GM18517 (cell line): ENCODE measurements around the gene MARCHF2.

ENCODE experiments used
- ATAC-seq: cut with Tn5 transposase; IDR thresholded peaks from one replicate; pipeline ENCODE4 v1.9.1; 2021; ENCODE audit warnings: mild to moderate bottlenecking, moderate library complexity; ENCODE audit not compliant: unreplicated experiment

The MARCHF2 gene

DNA sequence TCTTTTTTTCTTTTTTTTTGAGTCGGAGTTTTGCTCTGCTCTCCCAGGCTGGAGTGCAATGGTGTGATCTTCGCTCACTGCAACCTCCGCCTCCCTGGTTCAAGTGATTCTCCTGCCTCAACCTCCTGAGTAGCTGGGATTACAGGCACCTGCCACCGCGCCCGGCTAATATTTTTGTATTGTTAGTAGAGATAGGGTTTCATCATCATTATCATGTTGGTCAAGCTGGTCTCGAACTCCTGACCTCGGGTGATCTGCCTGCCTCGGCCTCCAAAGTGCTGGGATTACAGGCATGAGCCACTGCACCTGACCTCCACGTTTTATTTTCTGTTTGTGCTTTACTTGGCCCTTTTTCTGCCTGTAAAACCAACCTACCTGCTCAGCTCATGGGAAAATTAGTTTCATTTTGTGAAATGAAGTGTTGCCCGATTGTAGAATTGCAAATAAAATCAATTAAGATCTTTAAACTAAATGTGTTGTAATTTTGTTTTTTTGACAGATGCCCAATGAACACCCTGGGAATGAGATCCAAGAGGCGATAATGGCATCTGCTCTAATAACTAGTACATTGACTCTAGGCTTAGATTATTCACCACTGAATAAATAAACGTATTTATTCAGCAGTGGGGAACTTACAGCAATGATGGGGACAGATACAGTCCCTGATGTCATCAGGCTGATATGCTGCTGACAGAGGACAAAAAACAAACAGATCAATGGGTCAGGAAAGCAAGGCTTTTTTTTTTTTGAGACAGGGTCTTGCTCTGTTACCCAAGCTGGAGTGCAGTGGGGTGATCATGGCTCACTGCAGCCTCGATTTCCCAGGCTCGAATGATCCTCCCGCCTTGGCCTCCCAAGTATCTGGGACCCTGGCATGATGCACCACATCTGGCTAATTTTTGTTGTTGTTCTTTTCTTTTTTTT lies 25.2 kb upstream of the MARCHF2 start:
- ATAC-seq = no peak

DNA sequence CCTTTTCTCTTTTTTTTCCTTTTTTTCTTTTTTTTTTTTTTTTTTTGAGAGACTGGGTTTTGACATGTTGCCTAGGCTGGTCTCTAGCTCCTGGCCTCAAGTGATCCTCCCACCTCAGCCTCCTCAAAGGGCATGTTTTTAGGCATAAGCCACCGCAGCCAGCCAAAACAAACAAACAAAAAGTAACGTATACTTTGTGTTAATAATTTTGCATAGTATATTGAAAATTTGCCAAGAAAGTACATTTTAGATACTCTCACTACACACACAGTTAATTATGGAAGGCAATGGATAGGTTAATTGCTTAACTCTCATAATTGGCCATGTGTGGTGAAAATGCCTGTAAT lies 24.5 kb upstream of the MARCHF2 start:
- no peak for ATAC-seq

DNA sequence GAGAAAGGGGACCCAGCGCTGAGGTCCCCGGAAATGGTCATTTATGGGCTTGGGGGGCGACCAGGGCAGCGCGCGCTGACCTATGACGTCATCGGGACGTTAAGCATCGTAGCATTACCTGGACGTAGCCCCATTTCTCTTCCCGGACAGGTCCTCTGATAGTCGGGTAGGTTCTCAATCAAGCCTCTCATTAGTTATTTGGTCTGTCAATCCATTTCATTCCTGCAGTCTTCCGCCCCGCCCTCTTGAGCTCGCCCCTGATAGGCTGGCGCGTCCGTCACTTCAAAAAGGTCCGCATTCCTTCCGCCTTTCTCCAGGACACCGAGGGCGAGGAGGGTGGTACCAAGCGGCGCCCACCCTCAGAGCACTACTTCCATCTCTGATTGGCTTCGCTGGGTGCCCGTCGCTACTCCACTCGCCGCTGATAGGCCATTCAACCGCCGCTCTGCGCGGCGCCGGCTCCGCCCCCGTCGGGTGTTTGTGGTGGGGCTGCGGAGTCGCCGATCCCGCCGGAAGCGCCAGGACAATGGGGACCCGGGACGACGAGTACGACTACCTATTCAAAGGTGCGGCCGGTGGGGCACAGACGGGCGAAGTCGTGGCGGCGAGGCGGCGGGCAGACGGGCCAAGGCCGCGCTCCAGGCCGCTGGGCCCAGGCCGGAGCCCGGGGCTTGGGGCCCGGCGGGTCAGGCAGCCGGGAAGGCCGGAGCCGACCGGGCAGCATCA lies 23.1 kb upstream of the MARCHF2 start, which contains the start of gene RAB11B:
RAB11B (plus strand) TSS at position 470 of the 726 bp plus-strand sequence; CDS start at position 527, 57 bp downstream.
- peak; percentile 97 for ATAC-seq

DNA sequence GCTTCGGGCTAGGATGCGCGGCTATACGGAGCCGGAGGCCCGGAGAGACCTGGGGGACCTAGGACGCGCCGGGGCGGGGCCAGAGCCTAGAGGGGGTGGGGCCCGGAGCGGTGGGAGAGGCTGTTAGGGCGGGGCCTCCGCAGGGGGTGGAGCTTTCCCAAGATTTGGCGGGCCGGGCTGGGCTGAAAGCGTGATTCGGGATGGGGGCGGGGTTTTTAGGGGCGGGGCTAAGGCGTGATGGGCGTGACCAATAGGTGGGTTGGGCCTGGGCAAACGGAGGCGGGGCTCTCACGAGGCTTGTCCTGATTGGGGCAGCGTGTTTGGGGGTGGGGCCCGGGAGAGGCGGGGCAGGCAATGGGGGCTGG lies 22.5 kb upstream of the MARCHF2 start:
- ATAC-seq = peak; percentile 32

- ATAC-seq = no peak
Observed at GRCh38 chr19:8391198-8392016, 21.7 kb upstream of the MARCHF2 start.

- ATAC-seq = no peak
Observed at GRCh38 chr19:8392017-8392591, 21.0 kb upstream of the MARCHF2 start.

DNA sequence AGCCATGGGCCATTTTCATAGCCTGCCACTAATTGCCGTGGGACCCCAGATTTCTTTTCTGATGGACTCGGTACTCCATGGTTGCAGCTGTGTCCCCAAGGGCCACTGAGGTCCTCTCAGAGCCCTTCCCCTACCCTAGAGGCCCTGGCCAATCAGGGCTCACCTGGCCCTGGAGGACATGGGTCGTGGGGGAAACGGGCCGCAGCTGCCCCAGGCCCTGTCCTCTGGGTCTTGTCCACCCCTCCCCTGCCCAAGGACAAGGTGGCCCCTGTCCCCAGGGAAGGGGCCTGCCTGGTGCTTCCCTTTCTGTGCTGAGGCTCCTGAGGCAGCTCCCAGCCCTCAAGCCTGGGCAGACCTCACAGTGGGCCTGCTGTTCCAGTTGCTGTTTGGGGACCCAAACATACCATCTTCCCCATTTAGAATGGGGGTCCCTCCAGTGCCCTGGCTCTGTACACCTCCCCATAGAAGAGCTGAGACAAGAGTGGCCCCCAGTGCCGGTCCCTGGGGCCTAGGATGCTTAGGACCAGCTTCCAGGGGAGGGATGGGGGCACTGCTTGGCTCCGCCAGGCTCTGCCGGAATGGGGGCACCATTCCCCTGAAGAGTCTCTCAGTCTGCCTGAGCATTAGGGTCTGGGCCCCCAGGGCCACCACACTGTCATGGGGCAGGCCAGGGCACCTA lies 19.8 kb upstream of the MARCHF2 start:
- no peak for ATAC-seq

- no peak for ATAC-seq
Observed at GRCh38 chr19:8393871-8394250, 19.2 kb upstream of the MARCHF2 start.

DNA sequence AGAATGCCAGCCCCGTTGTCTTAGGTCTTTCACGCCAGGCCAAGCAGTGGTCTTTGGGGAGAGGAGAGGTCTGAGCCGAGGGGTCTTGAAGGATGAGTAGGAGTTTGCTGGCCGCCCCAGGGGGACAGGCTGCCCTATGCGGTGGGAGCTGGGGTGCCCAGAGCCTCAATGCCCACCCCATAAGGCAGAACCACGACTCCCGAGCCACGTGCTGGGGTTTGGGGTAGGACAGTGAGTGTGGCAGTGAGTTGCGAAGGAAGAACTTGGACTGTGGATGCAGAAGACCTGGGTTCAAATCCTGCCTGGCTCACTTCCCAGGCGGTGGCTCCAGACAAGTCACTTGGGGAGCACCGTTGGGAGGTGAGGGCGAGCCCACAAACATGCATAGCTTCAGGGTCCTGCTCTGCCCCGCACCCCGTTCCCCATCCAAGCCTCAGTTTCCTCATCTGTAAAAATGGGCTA lies 17.5 kb upstream of the MARCHF2 start:
- ATAC-seq = no peak

DNA sequence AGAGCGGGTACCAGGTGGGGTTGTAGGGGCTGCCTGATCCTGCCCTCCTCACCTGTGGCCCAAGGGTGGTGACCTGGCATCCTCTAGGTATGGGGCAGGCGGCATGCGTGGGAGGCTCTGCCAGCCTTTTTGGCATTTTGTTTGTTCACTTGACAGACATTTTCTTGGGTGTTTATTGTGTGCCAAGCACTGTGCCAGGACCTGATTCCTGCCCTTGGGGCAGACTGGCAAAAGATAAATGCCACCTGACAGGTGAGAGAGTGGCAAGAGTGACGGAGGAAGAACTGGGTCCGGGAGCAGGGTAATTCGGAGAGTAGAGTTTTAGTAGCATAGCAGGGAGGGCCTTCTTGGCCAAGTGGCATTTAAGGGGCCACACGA lies 16.9 kb upstream of the MARCHF2 start:
- ATAC-seq = no peak

DNA sequence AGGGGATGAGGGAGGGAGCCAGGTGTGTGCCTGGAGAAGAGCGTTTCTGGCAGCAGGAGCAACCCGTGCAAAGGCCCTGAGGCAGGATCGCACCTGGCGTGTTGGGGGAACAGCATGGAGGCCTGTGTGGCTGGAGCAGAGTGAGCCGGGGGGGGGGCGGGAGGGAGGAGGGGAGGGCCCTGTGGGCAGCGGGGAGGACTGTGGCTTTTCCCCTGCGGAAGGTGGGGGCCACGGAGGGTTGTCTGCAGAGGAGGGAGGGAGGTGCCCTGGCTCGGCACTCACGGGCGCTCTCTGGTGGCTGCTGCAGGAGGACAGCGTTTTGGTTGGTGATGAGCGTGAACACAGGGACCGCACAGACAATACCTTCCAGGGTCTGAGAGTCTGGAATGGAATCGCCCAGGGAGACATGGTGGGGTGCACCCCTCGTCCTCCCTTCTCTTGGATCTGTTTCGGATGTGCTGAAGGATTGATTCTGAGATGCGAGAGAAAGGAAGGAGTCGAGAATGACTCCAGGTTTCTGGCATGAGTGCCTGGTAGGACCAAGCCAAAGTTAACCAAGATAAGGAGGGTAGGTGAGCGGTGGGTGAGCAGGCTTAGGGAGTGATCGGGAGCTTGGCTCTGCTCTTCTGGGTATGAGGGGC lies 16.4 kb upstream of the MARCHF2 start:
- ATAC-seq = no peak

DNA sequence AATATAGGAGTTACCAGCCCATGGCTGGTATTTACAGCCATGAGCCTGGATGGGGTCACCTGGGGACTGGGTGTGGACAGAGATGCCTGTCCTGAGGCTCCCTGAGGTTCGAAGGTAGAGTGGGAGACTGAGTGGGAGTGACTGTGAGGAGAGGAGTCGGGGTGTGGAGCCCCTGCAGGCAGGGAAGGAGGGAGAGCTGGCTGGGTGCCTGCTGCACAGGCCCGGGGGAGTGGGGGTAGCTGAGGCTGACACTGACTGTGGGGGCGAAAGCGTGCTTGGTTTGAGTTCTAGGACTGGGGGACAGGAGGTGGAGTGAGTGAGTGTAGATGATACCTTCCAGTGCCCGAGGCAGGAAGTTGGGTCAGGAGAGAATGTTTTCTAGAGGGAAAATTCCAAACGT lies 15.8 kb upstream of the MARCHF2 start:
- ATAC-seq = no peak

- ATAC-seq = no peak
Observed at GRCh38 chr19:8397746-8398310, 15.3 kb upstream of the MARCHF2 start.

DNA sequence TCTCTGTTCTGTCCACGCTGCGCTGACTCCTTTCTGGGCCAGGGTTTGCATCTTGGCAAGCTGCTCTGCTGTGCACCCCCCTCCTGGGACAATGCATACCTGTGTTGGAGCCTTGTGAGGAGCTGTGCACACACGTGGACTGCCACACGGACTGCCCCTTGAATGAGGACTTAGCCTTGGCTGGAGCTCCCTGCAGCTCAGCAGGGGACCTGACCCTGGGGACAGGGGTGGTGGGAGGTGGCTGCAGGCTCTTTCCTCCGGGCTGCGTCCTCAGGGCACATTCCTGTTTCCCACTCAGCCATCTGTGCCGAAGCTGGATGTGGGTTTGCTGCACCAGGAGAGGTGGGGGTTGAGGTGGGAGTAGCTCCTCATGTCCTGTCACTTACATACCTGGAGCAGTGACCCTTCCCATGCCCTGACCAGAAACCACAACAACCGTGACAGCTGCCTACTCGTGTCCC lies 14.8 kb upstream of the MARCHF2 start:
- ATAC-seq = no peak

DNA sequence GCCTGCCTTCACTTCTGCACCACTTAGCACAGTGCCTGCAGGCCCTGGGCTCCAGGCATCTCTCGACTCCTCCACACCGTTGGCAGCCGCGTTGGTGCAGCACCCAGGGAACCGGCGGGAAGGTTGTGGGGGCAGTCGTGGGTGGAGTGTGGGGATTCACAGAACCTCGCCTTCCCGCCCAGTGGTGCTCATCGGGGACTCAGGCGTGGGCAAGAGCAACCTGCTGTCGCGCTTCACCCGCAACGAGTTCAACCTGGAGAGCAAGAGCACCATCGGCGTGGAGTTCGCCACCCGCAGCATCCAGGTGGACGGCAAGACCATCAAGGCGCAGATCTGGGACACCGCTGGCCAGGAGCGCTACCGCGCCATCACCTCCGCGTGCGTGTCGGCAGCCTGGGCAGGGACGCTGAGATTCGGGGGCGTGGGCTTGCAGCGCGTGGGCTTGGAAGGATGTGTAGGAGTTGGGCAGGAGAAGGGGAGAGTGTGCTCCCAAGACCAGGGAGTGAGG lies 13.4 kb upstream of the MARCHF2 start:
- no peak for ATAC-seq

DNA sequence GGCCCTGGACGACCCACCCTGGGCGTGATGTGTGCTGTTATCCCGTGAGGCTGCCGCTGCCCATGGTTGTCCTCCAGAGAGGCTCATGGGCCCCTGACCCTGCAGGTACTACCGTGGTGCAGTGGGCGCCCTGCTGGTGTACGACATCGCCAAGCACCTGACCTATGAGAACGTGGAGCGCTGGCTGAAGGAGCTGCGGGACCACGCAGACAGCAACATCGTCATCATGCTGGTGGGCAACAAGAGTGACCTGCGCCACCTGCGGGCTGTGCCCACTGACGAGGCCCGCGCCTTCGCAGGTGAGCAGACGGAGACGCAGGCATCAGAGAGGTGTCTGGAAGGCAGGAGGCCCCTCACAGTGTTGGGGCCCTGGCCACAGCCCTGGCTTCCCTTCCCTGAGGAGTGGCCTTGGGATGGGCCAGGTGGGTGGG lies 11.1 kb upstream of the MARCHF2 start:
- ATAC-seq = no peak

DNA sequence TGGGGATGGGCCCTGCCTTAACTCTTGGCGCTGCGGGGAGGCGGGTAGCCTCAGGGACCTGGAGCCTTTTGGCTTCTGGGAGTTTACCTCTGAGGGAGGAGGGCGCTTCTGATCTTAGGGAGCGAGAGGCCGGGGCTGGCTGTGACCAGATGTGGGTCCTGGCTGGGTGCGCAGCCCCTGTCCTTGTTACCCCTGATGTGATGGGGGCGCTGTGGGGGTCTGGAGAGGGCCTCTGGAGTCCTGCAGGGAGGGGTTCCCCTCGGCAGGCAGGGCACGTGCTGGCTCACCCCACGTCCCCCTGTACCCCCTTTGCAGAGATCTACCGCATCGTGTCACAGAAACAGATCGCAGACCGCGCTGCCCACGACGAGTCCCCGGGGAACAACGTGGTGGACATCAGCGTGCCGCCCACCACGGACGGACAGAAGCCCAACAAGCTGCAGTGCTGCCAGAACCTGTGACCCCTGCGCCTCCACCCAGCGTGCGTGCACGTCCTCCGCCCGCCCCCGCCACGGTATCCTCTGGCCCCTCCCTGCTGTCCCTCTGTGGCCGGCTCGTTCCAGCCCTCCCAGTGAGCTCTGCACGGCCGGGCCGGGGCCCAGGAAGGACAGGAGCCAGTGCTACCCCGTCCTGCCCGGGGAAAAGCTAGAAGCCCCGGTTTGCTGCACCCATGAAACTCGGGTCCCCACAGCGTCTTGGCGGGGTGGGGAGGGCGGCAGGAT lies 9.8 kb upstream of the MARCHF2 start:
- no peak for ATAC-seq

GRCh38 chr19:8403820-8404109 lies 9.3 kb upstream of the MARCHF2 start:
- no peak for ATAC-seq
